COR-L47 (cell line): ENCODE data around the gene PDZRN3.
"Not testable (repeated sequence)": the region's sequence is repeated elsewhere in the genome, so short reads cannot be mapped to it uniquely, and the experiment has no call there.

Experiments used
- DNase-seq: peaks from one replicate; lab custom pipeline; 2025; lab: John Stamatoyannopoulos, UW

Gene PDZRN3

GRCh38 chr3:73491287-73491662, 133.5 kb downstream of the PDZRN3 start:
- DNase-seq, result no peak

DNA sequence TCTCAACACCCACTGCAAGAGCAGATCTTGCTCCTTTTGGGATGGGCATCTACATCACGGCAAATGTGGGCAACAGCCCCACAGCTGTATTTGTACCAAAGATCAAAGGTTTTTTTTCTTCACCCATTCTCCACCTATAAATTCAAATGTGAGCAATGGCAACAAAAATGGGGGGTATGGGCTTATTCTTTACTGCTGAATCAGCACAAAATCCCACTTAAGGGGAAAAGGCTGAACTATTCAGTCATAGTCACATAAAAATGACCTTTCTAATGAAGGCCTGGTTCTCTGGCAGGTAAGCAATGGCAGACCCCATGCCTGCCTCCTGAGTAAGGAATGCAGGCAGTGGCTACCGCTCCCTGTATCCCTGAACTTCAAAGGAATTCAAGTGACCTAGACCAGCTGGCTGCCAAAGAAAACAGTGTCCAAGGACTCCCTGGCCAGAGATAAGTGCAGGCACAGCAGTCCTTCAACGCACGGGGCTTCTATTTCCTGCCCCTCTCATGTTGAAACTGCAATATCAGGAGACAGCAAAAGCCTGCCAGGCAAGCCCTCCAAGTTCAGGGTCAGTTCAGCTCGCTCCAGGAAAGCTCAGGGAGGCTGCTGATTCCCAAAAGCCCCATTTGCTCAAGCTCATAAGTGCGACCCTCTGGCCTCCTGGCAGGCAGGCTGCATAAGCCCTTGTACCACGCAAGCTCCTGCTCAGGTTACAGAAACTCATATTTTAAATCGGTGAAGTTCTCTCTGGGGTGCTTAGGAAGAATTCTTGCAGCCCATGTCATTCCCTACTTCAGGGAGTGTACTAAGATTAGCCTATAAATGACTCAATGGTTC, 134.1 kb downstream of the PDZRN3 start:
- DNase-seq, result no peak

- no peak for DNase-seq
These were observed 138.8 kb downstream of the PDZRN3 start for GRCh38 chr3:73485877-73486330.

- DNase-seq, result no peak
These were observed 140.0 kb downstream of the PDZRN3 start for GRCh38 chr3:73484656-73485248.

GRCh38 chr3:73481888-73482287, 142.9 kb downstream of the PDZRN3 start:
- DNase-seq, result no peak

- no peak for DNase-seq
These were observed 144.5 kb downstream of the PDZRN3 start for GRCh38 chr3:73480187-73480672.

- DNase-seq, result no peak
These were observed 145.4 kb downstream of the PDZRN3 start for GRCh38 chr3:73479325-73479724.

DNA sequence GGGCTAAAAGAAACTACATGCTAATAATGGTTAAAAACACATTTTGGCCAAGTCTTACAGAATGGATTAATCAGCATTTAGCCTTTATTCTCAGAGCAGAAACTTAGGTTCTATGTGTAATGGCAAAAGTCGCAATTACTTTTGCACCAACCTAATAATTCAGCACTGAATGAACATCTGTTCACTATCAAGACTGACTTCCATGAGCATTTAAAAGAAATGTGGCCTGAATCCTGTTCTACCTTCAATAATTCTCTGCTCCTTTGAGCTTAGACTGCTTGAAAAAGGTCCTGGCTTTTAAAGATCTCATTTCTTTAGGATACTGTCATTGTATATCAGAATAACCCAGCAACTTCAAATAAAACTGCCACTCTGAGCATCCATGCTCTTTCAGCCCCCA, 145.9 kb downstream of the PDZRN3 start:
- DNase-seq, result no peak

DNA sequence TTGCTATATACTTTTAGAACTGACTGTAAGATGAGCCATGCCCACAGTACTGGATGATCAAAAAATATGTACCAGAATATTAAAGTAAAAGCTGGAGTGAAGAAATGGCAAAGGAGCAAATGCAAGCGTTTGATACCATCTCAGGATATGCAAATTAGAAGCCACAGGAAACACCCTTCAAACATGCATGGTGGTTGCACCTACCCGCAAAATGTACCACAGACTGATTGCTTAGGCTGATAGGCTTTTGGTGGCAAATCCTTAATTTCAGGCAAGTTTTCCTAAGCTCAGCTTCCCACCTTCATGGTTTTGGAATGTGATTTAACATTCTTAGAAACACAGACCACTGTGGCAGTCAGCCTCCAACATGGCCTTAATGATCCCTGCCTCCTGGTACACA, 149.0 kb downstream of the PDZRN3 start:
- no peak for DNase-seq

GRCh38 chr3:73475175-73475574, 149.6 kb downstream of the PDZRN3 start:
- DNase-seq, result no peak

DNA sequence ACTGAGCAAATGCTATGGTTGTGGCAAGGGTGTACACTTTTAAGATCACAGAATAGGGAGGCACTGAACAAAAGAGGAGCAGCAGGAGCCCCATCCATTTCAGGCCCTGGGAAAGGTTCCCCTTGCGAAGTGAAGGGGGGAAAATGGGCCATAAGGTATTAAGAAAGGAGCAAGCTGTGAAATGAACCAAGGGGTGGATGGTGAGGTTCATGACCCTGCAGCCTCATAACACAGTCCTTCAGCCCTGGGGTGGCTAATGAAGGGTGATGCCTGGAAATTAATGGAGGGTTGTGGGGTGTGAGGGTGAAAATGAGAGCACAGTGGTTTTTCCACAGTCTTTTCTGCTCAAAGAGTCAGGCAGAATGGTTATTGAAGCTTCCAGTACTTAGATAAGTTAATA, 150.1 kb downstream of the PDZRN3 start:
- no peak for DNase-seq

GRCh38 chr3:73473898-73474416, 150.8 kb downstream of the PDZRN3 start:
- DNase-seq, result no peak

- no peak for DNase-seq
These were observed 151.4 kb downstream of the PDZRN3 start for GRCh38 chr3:73473181-73473897.

DNA sequence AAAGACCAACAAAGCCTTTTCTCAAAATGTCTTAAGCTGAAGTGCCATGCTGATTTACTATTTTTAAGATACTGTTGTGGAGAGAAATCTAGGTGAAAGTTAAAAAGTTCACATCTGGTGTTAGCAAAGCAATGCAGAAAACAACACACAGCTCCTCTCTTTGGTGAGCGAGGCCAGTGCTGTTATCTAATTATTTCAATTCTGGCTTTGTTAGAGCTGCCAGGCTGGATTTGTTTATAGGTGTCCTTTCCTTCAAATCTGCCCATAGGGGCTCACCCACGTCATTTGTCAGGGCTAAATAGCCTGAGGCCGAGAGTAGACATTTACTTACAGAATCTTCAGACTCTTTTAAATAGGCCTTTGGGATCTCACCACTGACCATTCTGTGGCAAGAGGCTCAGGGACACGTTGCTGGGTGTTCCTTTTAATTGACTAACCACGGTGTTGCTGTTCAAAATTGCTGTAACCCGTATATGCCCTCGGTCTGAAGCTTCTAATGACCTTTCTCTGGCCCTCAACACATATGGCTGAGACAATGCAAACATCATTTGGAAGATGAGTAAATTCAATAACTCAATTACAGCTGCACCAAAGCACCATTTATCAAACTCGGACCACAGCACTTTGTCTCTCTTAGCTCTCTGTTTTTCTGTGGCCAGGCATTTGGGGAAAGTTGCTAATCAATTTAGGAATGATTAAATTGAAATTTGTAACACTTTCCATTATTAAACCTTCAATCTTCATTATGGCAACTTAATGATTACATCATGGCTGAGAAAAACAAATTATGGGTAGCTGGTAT, 152.6 kb downstream of the PDZRN3 start:
- DNase-seq, result no peak

GRCh38 chr3:73470860-73471259, 153.9 kb downstream of the PDZRN3 start:
- no peak for DNase-seq

DNA sequence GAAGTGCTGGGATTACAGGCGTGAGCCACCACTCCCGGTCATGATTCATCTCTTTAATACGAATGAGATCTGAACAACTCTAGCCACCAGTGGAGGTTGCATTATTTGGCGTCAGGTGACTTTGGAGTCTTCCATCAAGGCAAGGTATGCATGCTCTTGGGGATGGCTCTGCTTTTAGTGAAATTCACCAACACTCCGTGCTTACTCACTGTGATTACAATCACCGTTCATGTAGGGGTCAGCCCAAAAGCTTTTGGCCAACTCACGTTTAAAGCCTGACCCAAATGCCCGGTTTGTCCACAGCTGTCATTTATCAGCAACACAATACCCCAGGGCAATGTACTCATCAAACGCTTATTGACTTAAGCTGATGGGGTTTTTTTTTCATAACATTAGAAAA, 155.4 kb downstream of the PDZRN3 start:
- DNase-seq, result no peak

DNA sequence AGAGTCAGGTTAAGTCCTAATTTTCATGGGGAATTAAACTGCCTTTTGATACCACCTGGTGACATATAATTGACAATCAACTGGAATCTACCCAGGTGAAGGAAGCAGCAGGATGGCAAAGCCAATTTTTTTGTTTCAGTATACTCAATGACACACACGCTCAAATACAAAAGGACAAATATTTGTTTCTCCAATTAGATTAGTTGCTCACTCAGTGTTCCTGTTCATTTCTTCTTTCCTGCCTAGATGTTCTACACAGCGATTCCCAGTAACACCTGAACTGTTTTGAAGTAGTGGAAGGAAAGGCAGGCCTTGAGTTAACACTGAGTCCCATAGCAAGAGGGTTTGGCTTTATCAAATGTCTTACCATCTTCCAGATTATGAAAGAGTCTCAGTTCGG, 157.5 kb downstream of the PDZRN3 start:
- peak; percentile 42 for DNase-seq

DNA sequence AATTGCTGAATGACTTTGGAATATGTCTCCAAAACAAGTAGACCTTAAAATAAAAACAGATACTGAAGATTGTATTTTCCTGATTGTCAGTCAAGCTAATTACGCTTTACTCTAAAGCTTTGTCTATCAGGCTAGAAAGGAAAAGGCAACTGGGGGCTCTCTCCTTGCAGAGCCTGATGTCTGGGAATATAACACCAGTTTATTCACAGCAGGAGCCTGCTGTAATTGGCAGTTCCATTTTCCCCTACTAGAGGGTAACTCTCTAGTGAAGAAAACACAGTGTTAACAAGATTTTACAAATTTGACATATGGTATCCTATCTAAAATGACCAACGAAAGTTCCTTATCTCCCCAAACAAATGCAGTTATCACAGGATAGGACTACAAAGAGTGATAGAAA, 158.8 kb downstream of the PDZRN3 start:
- DNase-seq, result peak; percentile 35

DNA sequence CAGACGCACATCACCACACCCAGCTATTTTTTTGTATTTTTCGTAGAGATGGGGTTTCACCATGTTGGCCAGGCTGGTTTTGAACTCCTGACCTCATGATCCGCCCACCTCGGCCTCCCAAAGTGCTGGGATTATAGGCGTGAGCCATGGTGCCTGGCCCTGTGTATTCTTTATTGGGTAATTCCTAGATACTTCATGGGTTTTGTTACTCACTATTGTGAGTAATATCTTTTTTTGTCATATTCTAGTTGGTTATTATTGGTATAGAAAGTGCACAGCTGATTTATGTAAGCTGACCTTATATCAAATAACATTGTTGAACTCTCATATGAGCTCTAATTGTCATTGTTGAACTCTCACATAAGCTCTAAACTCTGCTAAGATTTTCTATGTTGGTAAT, 160.6 kb downstream of the PDZRN3 start:
- DNase-seq, result not testable (repeated sequence)

- no peak for DNase-seq
These were observed 163.2 kb downstream of the PDZRN3 start for GRCh38 chr3:73461547-73461946.

- no peak for DNase-seq
These were observed 165.0 kb downstream of the PDZRN3 start for GRCh38 chr3:73459711-73460110.

- no peak for DNase-seq
These were observed 171.1 kb downstream of the PDZRN3 start for GRCh38 chr3:73453666-73454065.
